ENCODE data around the gene MT1H.
"Not testable (repeated sequence)": the region's sequence is repeated elsewhere in the genome, so short reads cannot be mapped to it uniquely, and the experiment has no call there.

The MT1H gene

GRCh38 chr16:56665286-56666261 lies 4.0 kb upstream of the MT1H start:
- DNase-seq: not testable (repeated sequence)

- DNase-seq: peak; percentile 44
Observed at GRCh38 chr16:56667581-56668571, 1.7 kb upstream of the MT1H start, which contains the start of gene MT1G. Gene MT1G (minus strand): TSS chr16:56668065. CDS start chr16:56667993, 72 bp downstream.

GRCh38 chr16:56669840-56670619 lies 416 bp downstream of the MT1H start:
- no peak for DNase-seq

GRCh38 chr16:56670620-56670934 lies 963 bp downstream of the MT1H start:
- DNase-seq: no peak

GRCh38 chr16:56671691-56672090 lies 2.1 kb downstream of the MT1H start:
- not testable (repeated sequence) for DNase-seq

- DNase-seq: not testable (repeated sequence)
Observed at GRCh38 chr16:56672171-56672570, 2.6 kb downstream of the MT1H start.

- no peak for DNase-seq
Observed at GRCh38 chr16:56672761-56673536, 3.3 kb downstream of the MT1H start.

- no peak for DNase-seq
Observed at GRCh38 chr16:56673921-56674320, 4.3 kb downstream of the MT1H start.

GRCh38 chr16:56674570-56674969 lies 5.0 kb downstream of the MT1H start:
- not testable (repeated sequence) for DNase-seq

GRCh38 chr16:56675685-56676210 lies 6.1 kb downstream of the MT1H start:
- DNase-seq: no peak

GRCh38 chr16:56677474-56677873 lies 7.9 kb downstream of the MT1H start:
- no peak for DNase-seq

- DNase-seq: no peak
Observed at GRCh38 chr16:56679078-56679730, 9.6 kb downstream of the MT1H start.

- no peak for DNase-seq
Observed at GRCh38 chr16:56679818-56680217, 10.2 kb downstream of the MT1H start.

GRCh38 chr16:56681939-56682702 lies 12.5 kb downstream of the MT1H start, which contains the start of gene MT1X:
Gene MT1X (plus strand): TSS chr16:56682470. CDS start chr16:56682541, 71 bp downstream.
- DNase-seq: peak; percentile 82

GRCh38 chr16:56682703-56683397 lies 13.2 kb downstream of the MT1H start:
- DNase-seq: no peak

GRCh38 chr16:56683424-56684172 lies 14.0 kb downstream of the MT1H start:
- DNase-seq: no peak

- no peak for DNase-seq
Observed at GRCh38 chr16:56684256-56684925, 14.8 kb downstream of the MT1H start.

All from NCI-H146 (cell line).